ENCODE measurements around the gene USP21.

USP21 gene

DNA sequence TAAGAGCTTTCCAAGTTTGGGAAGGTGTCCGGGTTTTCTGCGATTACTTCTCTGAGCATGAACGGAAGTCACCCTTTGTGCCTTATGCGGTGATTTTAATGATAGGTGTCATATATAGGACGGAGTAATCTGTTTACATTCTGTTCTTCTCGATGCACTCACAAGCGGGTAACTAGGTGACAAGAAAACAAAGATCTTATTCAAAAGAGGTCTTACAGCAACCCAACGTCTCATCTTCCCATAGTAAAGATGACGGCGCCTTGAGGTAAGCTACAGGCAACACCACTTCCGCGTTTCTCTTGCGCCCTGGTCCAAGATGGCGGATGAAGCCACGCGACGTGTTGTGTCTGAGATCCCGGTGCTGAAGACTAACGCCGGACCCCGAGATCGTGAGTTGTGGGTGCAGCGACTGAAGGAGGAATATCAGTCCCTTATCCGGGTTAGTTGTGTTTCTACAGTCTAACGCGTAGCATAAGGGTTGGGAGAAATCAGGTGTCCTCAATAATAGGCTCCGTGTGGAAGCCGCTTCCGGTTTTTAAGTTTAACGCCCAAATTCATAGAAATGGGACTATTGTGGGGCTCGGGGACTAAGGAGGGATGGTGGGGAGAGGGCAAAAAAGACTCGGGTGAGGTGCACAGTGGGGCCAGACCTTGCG lies 5.5 kb upstream of the USP21 start, which contains the start of gene UFC1:
UFC1 (plus strand) TSS at position 297 of the 656 bp plus-strand sequence; CDS start at position 317, 20 bp downstream.
- Mint-ChIP-seq H3K36me3 (ENCODE audit: low read depth) (peaks cover 39% of the 10 kb centered on the region), H3K4me3 (peak within 1 kb of the TSS; percentile 95), H3K27ac (peak within 1 kb of the TSS; percentile 99), H3K4me1 (ENCODE audit: low read depth) (peaks cover 18% of the 10 kb centered on the region), H3K9me3 (no peaks in the 10 kb centered on the region), H3K27me3 (no peaks in the 10 kb centered on the region)
- intact Hi-C loops (cut with micrococcal nuclease): no loop called here

- Mint-ChIP-seq H3K27me3 (no peaks in the 10 kb centered on the region), H3K27ac (no peak overlapping the region), H3K36me3 (ENCODE audit: low read depth) (peaks cover 72% of the 10 kb centered on the region), H3K4me1 (ENCODE audit: low read depth) (peaks cover 54% of the 10 kb centered on the region), H3K4me3 (no peak overlapping the region), H3K9me3 (no peaks in the 10 kb centered on the region)
- intact Hi-C loops (cut with micrococcal nuclease): no loop called here
Measured at GRCh38 chr1:161157867-161158266, 1.4 kb upstream of the USP21 start.

DNA sequence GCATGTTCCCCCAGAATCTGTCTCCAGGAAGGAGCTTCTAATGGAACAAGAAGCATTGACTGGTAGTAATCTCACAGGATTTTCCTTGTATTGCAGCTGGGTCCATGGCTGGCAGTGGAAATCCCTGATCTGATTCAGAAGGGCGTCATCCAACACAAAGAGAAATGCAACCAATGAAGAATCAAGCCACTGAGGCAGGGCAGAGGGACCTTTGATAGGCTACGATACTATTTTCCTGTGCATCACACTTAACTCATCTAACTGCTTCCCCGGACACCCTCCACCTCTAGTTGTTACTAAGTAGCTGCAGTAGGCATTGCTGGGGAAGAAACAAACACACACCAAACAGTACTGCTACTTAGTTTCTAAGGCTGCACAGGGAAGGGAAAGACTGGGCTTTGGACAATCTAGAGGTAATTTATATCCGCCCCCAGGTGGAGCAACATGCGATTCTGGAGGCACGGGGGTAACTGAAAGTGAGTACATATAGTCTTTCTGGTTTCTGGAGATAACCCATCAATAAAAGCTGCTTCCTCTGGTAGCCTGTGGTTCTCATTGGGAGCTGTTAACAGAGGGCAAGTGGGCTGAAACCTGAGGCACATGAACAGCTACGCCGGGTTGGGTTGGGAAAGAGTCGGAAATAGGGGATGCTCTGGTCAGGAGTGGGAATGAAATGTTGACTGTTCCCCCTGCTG lies 837 bp upstream of the USP21 start:
- H3K4me1 Mint-ChIP-seq (ENCODE audit: low read depth): peaks cover 60% of the 10 kb centered on the region
- no peaks in the 10 kb centered on the region for H3K27me3 Mint-ChIP-seq
- no peaks in the 10 kb centered on the region for H3K9me3 Mint-ChIP-seq
- peaks cover 78% of the 10 kb centered on the region for H3K36me3 Mint-ChIP-seq (ENCODE audit: low read depth)
- peak overlapping the region; percentile 89 for H3K27ac Mint-ChIP-seq
- H3K4me3 Mint-ChIP-seq: no peak overlapping the region
- intact Hi-C loops (cut with micrococcal nuclease): no loop called here

GRCh38 chr1:161159913-161160243 lies 578 bp downstream of the USP21 start:
- H3K36me3 Mint-ChIP-seq (ENCODE audit: low read depth): peaks cover 81% of the 10 kb centered on the region
- intact Hi-C loops (cut with micrococcal nuclease): no loop called here

DNA sequence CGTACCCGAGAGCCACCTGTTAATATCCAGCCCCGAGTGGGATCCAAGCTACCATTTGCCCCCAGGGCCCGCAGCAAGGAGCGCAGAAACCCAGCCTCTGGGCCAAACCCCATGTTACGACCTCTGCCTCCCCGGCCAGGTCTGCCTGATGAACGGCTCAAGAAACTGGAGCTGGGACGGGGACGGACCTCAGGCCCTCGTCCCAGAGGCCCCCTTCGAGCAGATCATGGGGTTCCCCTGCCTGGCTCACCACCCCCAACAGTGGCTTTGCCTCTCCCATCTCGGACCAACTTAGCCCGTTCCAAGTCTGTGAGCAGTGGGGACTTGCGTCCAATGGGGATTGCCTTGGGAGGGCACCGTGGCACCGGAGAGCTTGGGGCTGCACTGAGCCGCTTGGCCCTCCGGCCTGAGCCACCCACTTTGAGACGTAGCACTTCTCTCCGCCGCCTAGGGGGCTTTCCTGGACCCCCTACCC lies 1.4 kb downstream of the USP21 start:
- H3K27me3 Mint-ChIP-seq: no peaks in the 10 kb centered on the region
- intact Hi-C loops (cut with micrococcal nuclease): no loop called here
- H3K27ac Mint-ChIP-seq: no peak overlapping the region
- H3K9me3 Mint-ChIP-seq: no peaks in the 10 kb centered on the region
- peaks cover 78% of the 10 kb centered on the region for H3K36me3 Mint-ChIP-seq (ENCODE audit: low read depth)
- H3K4me3 Mint-ChIP-seq: no peak overlapping the region
- H3K4me1 Mint-ChIP-seq (ENCODE audit: low read depth): peaks cover 67% of the 10 kb centered on the region

More at GRCh38 chr1:161159913-161160243, 578 bp downstream of the USP21 start:
- H3K4me3 Mint-ChIP-seq: peak overlapping the region; percentile 89
- no peaks in the 10 kb centered on the region for H3K9me3 Mint-ChIP-seq
- peak overlapping the region; percentile 89 for H3K27ac Mint-ChIP-seq
- H3K27me3 Mint-ChIP-seq: no peaks in the 10 kb centered on the region
- peaks cover 67% of the 10 kb centered on the region for H3K4me1 Mint-ChIP-seq (ENCODE audit: low read depth)

- H3K9me3 Mint-ChIP-seq: no peaks in the 10 kb centered on the region
- intact Hi-C loops (cut with micrococcal nuclease): no loop called here
- peaks cover 82% of the 10 kb centered on the region for H3K36me3 Mint-ChIP-seq (ENCODE audit: low read depth)
- H3K4me1 Mint-ChIP-seq (ENCODE audit: low read depth): peaks cover 73% of the 10 kb centered on the region
- H3K27ac Mint-ChIP-seq: no peak overlapping the region
- no peaks in the 10 kb centered on the region for H3K27me3 Mint-ChIP-seq
- no peak overlapping the region for H3K4me3 Mint-ChIP-seq
Measured at GRCh38 chr1:161161652-161162051, 2.4 kb downstream of the USP21 start.

GRCh38 chr1:161162052-161162451 lies 2.8 kb downstream of the USP21 start:
- H3K27ac Mint-ChIP-seq: peak overlapping the region; percentile 96

GRCh38 chr1:161162806-161163205 lies 3.5 kb downstream of the USP21 start:
- H3K4me1 Mint-ChIP-seq (ENCODE audit: low read depth): peaks cover 85% of the 10 kb centered on the region
- peaks cover 74% of the 10 kb centered on the region for H3K36me3 Mint-ChIP-seq (ENCODE audit: low read depth)
- peak overlapping the region; percentile 96 for H3K27ac Mint-ChIP-seq
- H3K9me3 Mint-ChIP-seq: no peaks in the 10 kb centered on the region
- no peaks in the 10 kb centered on the region for H3K27me3 Mint-ChIP-seq
- intact Hi-C loops (cut with micrococcal nuclease): no loop called here
- H3K4me3 Mint-ChIP-seq: no peak overlapping the region

More at GRCh38 chr1:161162052-161162451, 2.8 kb downstream of the USP21 start:
- no peaks in the 10 kb centered on the region for H3K27me3 Mint-ChIP-seq
- H3K4me1 Mint-ChIP-seq (ENCODE audit: low read depth): peaks cover 77% of the 10 kb centered on the region
- H3K4me3 Mint-ChIP-seq: no peak overlapping the region
- intact Hi-C loops (cut with micrococcal nuclease): no loop called here
- H3K9me3 Mint-ChIP-seq: no peaks in the 10 kb centered on the region
- H3K36me3 Mint-ChIP-seq (ENCODE audit: low read depth): peaks cover 80% of the 10 kb centered on the region

DNA sequence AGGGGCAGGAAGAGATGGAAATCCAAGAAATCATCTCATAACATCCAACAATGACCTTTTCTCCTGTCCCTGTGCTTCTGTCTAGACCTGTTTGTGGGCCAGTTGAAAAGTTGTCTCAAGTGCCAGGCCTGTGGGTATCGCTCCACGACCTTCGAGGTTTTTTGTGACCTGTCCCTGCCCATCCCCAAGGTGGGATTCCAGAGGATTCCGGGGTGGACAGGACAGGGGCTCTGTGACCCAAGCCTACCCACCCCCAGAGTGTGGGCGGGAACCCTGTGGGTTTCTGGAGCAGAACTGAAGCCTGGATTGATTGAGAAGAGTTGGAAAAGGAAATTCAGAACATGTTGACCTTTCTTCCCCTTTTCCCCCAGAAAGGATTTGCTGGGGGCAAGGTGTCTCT lies 4.5 kb downstream of the USP21 start:
- Mint-ChIP-seq H3K27me3 (no peaks in the 10 kb centered on the region), H3K4me3 (no peak overlapping the region), H3K36me3 (ENCODE audit: low read depth) (peaks cover 75% of the 10 kb centered on the region), H3K9me3 (no peaks in the 10 kb centered on the region), H3K27ac (peak overlapping the region; percentile 96), H3K4me1 (ENCODE audit: low read depth) (peaks cover 88% of the 10 kb centered on the region)
- intact Hi-C loops (cut with micrococcal nuclease): no loop called here

- intact Hi-C loops (cut with micrococcal nuclease): no loop called here
- Mint-ChIP-seq H3K4me3 (no peak overlapping the region), H3K27ac (peak overlapping the region; percentile 96), H3K9me3 (no peaks in the 10 kb centered on the region), H3K4me1 (ENCODE audit: low read depth) (peaks cover 81% of the 10 kb centered on the region), H3K36me3 (ENCODE audit: low read depth) (peaks cover 77% of the 10 kb centered on the region), H3K27me3 (no peaks in the 10 kb centered on the region)
Measured at GRCh38 chr1:161164901-161165610, 5.8 kb downstream of the USP21 start.

DNA sequence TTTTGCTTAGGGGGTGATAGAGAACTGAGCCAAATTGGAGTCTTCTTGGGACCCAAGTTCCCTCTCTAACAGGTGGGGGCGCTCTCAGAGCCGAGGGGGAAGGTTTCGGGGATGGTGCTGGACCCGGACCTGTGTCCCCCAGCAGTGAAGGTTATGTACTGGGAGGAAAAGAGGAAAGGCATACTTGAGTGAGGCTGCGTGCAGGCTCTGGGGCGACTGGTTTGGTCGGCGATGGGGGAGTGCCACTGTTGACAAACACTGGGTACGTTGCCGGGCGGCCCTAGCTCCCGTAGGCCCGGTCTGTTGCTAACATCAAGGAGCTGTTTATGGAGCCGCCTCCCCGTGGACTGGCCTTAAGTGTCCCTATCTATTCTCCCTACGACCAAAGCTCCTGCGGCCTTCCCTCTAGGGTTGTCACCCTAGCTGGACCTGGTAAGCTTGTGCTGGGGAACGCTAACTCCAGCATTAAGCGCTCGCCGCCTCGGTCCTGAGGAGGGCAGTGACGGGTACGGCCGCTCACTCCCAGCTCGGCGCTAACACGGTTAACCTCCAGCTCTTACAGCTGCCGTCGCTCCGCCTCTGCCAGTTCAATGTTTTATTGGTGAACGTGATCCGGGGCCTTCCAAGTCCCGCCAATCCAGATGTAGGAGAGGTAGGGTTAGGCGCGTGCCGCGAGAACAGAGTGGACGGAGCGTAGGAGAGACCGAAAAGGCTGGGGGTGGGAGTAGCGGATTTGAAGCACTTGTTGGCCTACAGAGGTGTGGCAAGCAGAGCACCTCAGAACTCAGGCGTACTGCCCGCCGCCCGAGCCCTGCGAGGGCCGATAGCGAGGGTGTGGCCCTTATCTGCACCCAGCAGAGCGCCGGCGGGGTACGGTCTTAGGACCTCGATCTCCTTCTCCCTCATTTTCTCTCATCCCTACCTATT lies 6.7 kb downstream of the USP21 start, which contains the start of gene PPOX:
PPOX (plus strand) TSS at position 685 of the 927 bp plus-strand sequence. CDS start 422 bp downstream, outside the sequence.
- intact Hi-C loops (cut with micrococcal nuclease): no loop called here
- peaks cover 71% of the 10 kb centered on the region for H3K4me1 Mint-ChIP-seq (ENCODE audit: low read depth)
- H3K4me3 Mint-ChIP-seq: peak within 1 kb of the TSS; percentile 91
- H3K36me3 Mint-ChIP-seq (ENCODE audit: low read depth): peaks cover 79% of the 10 kb centered on the region
- H3K9me3 Mint-ChIP-seq: no peaks in the 10 kb centered on the region
- peak within 1 kb of the TSS; percentile 96 for H3K27ac Mint-ChIP-seq
- no peaks in the 10 kb centered on the region for H3K27me3 Mint-ChIP-seq

GRCh38 chr1:161166669-161167548 lies 7.6 kb downstream of the USP21 start:
- no peaks in the 10 kb centered on the region for H3K27me3 Mint-ChIP-seq
- intact Hi-C loops (cut with micrococcal nuclease): no loop called here
- peak overlapping the region; percentile 91 for H3K4me3 Mint-ChIP-seq
- peak overlapping the region; percentile 96 for H3K27ac Mint-ChIP-seq
- peaks cover 79% of the 10 kb centered on the region for H3K36me3 Mint-ChIP-seq (ENCODE audit: low read depth)
- H3K9me3 Mint-ChIP-seq: no peaks in the 10 kb centered on the region
- peaks cover 62% of the 10 kb centered on the region for H3K4me1 Mint-ChIP-seq (ENCODE audit: low read depth)
